ENCODE measurements around the gene EIF2AK2.

EIF2AK2 gene

GRCh38 chr2:37190290-37190689 lies 33.5 kb upstream of the EIF2AK2 start:
- H3K4me3 Mint-ChIP-seq, result no peak overlapping the region
- no peaks in the 10 kb centered on the region for H3K4me1 Mint-ChIP-seq
- DNase-seq, result no peak
- no peaks in the 10 kb centered on the region for H3K9me3 Mint-ChIP-seq
- H3K36me3 Mint-ChIP-seq (ENCODE audit: low read depth), result no peaks in the 10 kb centered on the region
- no peak overlapping the region for H3K27ac Mint-ChIP-seq
- H3K27me3 Mint-ChIP-seq (ENCODE audit: low read depth, poor library complexity), result peaks cover 6% of the 10 kb centered on the region
- TF ChIP-seq, protein P1, sequence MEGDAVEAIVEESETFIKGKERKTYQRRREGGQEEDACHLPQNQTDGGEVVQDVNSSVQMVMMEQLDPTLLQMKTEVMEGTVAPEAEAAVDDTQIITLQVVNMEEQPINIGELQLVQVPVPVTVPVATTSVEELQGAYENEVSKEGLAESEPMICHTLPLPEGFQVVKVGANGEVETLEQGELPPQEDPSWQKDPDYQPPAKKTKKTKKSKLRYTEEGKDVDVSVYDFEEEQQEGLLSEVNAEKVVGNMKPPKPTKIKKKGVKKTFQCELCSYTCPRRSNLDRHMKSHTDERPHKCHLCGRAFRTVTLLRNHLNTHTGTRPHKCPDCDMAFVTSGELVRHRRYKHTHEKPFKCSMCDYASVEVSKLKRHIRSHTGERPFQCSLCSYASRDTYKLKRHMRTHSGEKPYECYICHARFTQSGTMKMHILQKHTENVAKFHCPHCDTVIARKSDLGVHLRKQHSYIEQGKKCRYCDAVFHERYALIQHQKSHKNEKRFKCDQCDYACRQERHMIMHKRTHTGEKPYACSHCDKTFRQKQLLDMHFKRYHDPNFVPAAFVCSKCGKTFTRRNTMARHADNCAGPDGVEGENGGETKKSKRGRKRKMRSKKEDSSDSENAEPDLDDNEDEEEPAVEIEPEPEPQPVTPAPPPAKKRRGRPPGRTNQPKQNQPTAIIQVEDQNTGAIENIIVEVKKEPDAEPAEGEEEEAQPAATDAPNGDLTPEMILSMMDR (IDR thresholded peaks at IDR 0.05), result no peak

DNA sequence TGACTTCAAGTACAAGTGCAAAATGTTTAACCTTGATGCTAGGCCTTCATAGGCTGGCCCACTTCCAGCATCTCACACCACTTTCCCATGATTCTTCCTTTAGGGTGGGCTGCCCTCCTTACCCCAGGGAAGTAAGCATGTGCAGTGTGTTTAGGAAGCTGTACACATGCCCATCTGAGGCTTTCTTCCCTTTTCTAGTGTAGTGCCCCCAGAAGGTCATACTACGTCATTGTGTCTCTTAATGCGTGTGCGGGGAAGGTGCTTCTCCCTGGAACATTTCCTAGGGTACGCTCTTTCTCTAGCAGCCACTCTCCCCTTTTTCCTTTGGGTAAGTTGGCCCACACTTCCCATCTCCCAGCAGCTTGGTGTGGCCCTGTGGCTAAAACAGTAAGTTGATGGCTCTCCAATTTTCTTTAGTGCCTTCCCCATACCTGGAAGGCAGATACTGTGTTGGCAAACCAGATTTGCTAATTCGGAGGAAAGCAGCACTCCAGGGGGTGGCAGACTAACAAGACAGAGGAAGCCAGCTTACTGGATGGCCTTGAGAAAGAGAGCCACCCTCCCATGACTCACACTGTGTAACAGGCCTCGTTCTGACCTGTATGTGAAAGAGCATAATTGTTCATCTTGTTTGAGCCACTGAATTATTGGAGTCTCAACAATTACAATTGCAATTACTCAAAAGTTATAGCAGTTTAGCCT lies 32.8 kb upstream of the EIF2AK2 start:
- H3K36me3 Mint-ChIP-seq (ENCODE audit: low read depth), result no peaks in the 10 kb centered on the region
- no peak overlapping the region for H3K4me3 Mint-ChIP-seq
- no peaks in the 10 kb centered on the region for H3K4me1 Mint-ChIP-seq
- TF ChIP-seq, protein P1 (IDR thresholded peaks at IDR 0.05), result no peak
- H3K9me3 Mint-ChIP-seq, result no peaks in the 10 kb centered on the region
- H3K27ac Mint-ChIP-seq, result no peak overlapping the region
- no peak for DNase-seq
- peaks cover 6% of the 10 kb centered on the region for H3K27me3 Mint-ChIP-seq (ENCODE audit: low read depth, poor library complexity)

DNA sequence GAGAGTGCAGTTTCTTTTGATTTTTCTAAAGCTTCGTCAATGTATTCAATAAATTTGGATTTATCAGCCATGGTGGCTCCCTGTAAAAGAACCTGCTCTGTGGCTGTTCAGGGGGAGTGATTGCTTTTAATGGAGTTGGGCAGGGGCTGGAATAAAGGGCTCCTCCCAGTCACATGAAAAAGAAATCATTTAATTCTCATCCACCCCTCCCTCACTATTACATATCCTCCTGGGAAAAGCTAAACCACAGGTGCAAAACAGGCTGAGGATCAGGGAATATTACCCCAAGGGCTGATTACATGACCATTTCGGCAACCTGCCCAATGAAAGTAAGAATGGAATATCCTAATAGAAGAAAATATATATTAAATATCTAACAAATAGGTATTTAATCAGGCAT lies 31.8 kb upstream of the EIF2AK2 start, which contains the start of gene SULT6B1:
SULT6B1 (minus strand) TSS at position 101 of the 400 bp plus-strand sequence; CDS start at position 71, 30 bp downstream.
- H3K4me1 Mint-ChIP-seq, result no peaks in the 10 kb centered on the region
- H3K27ac Mint-ChIP-seq, result no peak within 1 kb of the TSS
- no peaks in the 10 kb centered on the region for H3K36me3 Mint-ChIP-seq (ENCODE audit: low read depth)
- H3K27me3 Mint-ChIP-seq (ENCODE audit: low read depth, poor library complexity), result peaks cover 6% of the 10 kb centered on the region
- H3K4me3 Mint-ChIP-seq, result no peak within 1 kb of the TSS
- no peaks in the 10 kb centered on the region for H3K9me3 Mint-ChIP-seq
- DNase-seq, result no peak
- TF ChIP-seq, protein P1 (IDR thresholded peaks at IDR 0.05), result no peak

GRCh38 chr2:37181726-37182684 lies 25.2 kb upstream of the EIF2AK2 start:
- Mint-ChIP-seq H3K27me3 (ENCODE audit: low read depth, poor library complexity) (no peaks in the 10 kb centered on the region), H3K9me3 (no peaks in the 10 kb centered on the region), H3K36me3 (ENCODE audit: low read depth) (no peaks in the 10 kb centered on the region), H3K27ac (no peak overlapping the region), H3K4me3 (no peak overlapping the region), H3K4me1 (no peaks in the 10 kb centered on the region)
- TF ChIP-seq, protein P1 (IDR thresholded peaks at IDR 0.05), result no peak
- DNase-seq, result no peak

DNA sequence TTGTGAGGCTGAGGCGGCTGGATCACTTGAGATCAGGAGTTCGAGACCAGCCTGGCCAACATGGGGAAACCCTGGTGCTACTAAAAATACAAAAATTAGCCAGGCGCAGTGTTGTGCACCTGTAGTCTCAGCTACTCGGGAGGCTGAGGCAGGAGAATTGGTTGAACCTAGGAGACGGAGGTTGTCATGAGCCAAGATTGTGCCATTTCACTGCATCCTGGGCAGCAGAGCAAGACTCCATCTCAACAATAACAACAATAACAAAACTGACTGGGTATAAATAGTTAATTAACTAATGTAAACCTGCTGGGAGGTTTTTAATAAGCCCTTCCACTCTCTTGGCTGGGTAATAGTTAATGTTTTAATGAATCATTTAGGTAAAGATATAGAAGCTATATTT lies 23.9 kb upstream of the EIF2AK2 start:
- H3K4me1 Mint-ChIP-seq, result no peaks in the 10 kb centered on the region
- H3K36me3 Mint-ChIP-seq (ENCODE audit: low read depth), result no peaks in the 10 kb centered on the region
- no peak overlapping the region for H3K4me3 Mint-ChIP-seq
- H3K27me3 Mint-ChIP-seq (ENCODE audit: low read depth, poor library complexity), result no peaks in the 10 kb centered on the region
- DNase-seq, result no peak
- no peak overlapping the region for H3K27ac Mint-ChIP-seq
- H3K9me3 Mint-ChIP-seq, result no peaks in the 10 kb centered on the region
- TF ChIP-seq, protein P1 (IDR thresholded peaks at IDR 0.05), result no peak

Data from nephron progenitor cell (in vitro differentiated cells).